K562 (cell line): ENCODE results near the gene C16orf95. TPM values are rescaled to one million over a fixed set of nuclear protein-coding genes. Genes with fewer than 3 reads are reported as not detected.

ENCODE experiments used
- CBX8 ChIP-seq: fragments of 200-600 bp; sonication (generic); IDR thresholded peaks from 2 replicates; pipeline ENCODE4 v1.6.1; 2012; ENCODE audit warnings: borderline replicate concordance, mixed run types, low read depth, mild to moderate bottlenecking, moderate library complexity, mixed read lengths, low read length, control low read depth, inconsistent platforms; ENCODE audit not compliant: poor library complexity, severe bottlenecking; ENCODE audit errors: extremely low read depth
- CHD2 ChIP-seq: IDR thresholded peaks from 2 replicates; pipeline ENCODE4 v1.6.1; 2011; ENCODE audit warnings: low read depth, low read length
- GABPA ChIP-seq: fragments of 200-800 bp; sonication (Bioruptor generic); conservative IDR thresholded peaks from 2 replicates; pipeline ENCODE4 v1.6.1; 2016; ENCODE audit warnings: low read depth, missing genetic modification characterization, missing compliant biosample characterization
- GTF2A2 ChIP-seq: IDR thresholded peaks from 2 replicates; pipeline ENCODE4 v1.6.1; 2016; ENCODE audit warnings: mild to moderate bottlenecking, missing genetic modification characterization, missing compliant biosample characterization
- HES1 ChIP-seq: fragments of 450-650 bp; IDR thresholded peaks from 2 replicates; pipeline ENCODE4 v1.6.1; 2016; ENCODE audit warnings: low read depth, mild to moderate bottlenecking, moderate library complexity
- HNRNPK ChIP-seq: fragments of 200-400 bp; formaldehyde crosslinking; IDR thresholded peaks from one replicate; pipeline ENCODE4 v1.6.1; 2018; ENCODE audit warnings: mild to moderate bottlenecking, low read depth, low read length; ENCODE audit not compliant: poor library complexity, severe bottlenecking
- HNRNPUL1 ChIP-seq: fragments of 200-400 bp; formaldehyde crosslinking; IDR thresholded peaks from 2 replicates; pipeline ENCODE4 v1.6.1; 2017; ENCODE audit warnings: low read length
- MAFK ChIP-seq: IDR thresholded peaks from 2 replicates; pipeline ENCODE4 v1.6.1; 2011; ENCODE audit warnings: low read length, improper control_type of control experiment
- POLR2B ChIP-seq: fragments of 450-650 bp; IDR thresholded peaks from 2 replicates; pipeline ENCODE4 v1.6.1; 2018; ENCODE audit warnings: low read depth; ENCODE audit not compliant: partially characterized antibody
- RBM17 ChIP-seq: fragments of 200-400 bp; formaldehyde crosslinking; IDR thresholded peaks from 2 replicates; pipeline ENCODE4 v1.6.1; 2017; ENCODE audit warnings: low read depth, mild to moderate bottlenecking, low read length, borderline replicate concordance
- RBM34 ChIP-seq: fragments of 200-400 bp; formaldehyde crosslinking; IDR thresholded peaks from 2 replicates; pipeline ENCODE4 v1.6.1; 2018; ENCODE audit warnings: low read length, borderline replicate concordance; ENCODE audit not compliant: insufficient read depth
- SMAD2 ChIP-seq: fragments of 150-350 bp; IDR thresholded peaks from 2 replicates; pipeline ENCODE4 v1.6.1; 2014; ENCODE audit warnings: low read depth, mild to moderate bottlenecking, low read length
- SREBF1 ChIP-seq: fragments of 150-350 bp; IDR thresholded peaks from 2 replicates; pipeline ENCODE4 v1.6.1; 2014; ENCODE audit warnings: antibody characterized with exemption, low read depth, low read length, borderline replicate concordance
- SRSF3 ChIP-seq: fragments of 200-400 bp; formaldehyde crosslinking; IDR thresholded peaks from 2 replicates; pipeline ENCODE4 v1.6.1; 2016; ENCODE audit warnings: mild to moderate bottlenecking, low read length, moderate library complexity; ENCODE audit not compliant: insufficient read depth
- STAT5B ChIP-seq: fragments of 250-450 bp; sonication (Bioruptor Pico); IDR thresholded peaks from 2 replicates; pipeline ENCODE4 v1.8.0; 2021; ENCODE audit warnings: mild to moderate bottlenecking, inconsistent platforms
- TAL1 ChIP-seq: fragments of 450-650 bp; IDR thresholded peaks from 2 replicates; pipeline ENCODE4 v1.6.1; 2016; ENCODE audit warnings: mild to moderate bottlenecking
- TFAM ChIP-seq: fragments of 250-450 bp; sonication (Bioruptor Pico); conservative IDR thresholded peaks from 2 replicates; pipeline ENCODE4 v1.5.0; 2021; ENCODE audit warnings: mild to moderate bottlenecking, moderate library complexity
- ZBED1 ChIP-seq: IDR thresholded peaks from 2 replicates; pipeline ENCODE4 v1.6.1; 2014
- ZKSCAN1 ChIP-seq: fragments of 150-350 bp; IDR thresholded peaks from 2 replicates; pipeline ENCODE4 v1.6.1; 2016; ENCODE audit warnings: low read depth, low read length
- ZNF609 ChIP-seq: sonication (generic); formaldehyde crosslinking; IDR thresholded peaks from 2 replicates; pipeline ENCODE4 v1.8.1; 2023; ENCODE audit warnings: missing genetic modification reagents, mild to moderate bottlenecking, borderline replicate concordance
- ZNF655 ChIP-seq: fragments of 250-450 bp; sonication (Bioruptor Pico); IDR thresholded peaks from 2 replicates; pipeline ENCODE4 v1.5.0; 2021
- polyA plus RNA-seq, 8 experiments: library from polyadenylated mRNA; depleted of rRNA in 4 of 8; stranded (reverse) in 5 of 8; unstranded in 3 of 8; fragments of >200 nt; fragmentation: Nextera tagmentation in 2 of 8; fragmentation: Illumina TruSeq in 1 of 8; extraction: Ambion mirVana in 2 of 8; extraction: Trizol in 1 of 8; gene quantifications; 2 replicates each; pipeline versions ENCODE4 v1.2.1 to v1.2.3, GENCODE V29; 2011 to 2014; ENCODE audit warnings: inconsistent platforms in 1 of 8, missing spikeins in 1 of 8
- total RNA-seq, 7 experiments: library from RNA; depleted of rRNA in 6 of 7; stranded (reverse); fragments of >200 nt in 6 of 7; fragmentation: Illumina TruSeq in 2 of 7; extraction: Trizol in 2 of 7; gene quantifications; 2 replicates each; pipeline versions ENCODE4 v1.2.1 to v1.2.3, GENCODE V29; 2011 to 2021; ENCODE audit warnings: low replicate concordance in 1 of 7
- TF ChIP-seq, protein P1 (sequence below): fragments of 250-450 bp; sonication (Bioruptor Pico); IDR thresholded peaks from 2 replicates; pipeline ENCODE4 v1.8.0; 2021; ENCODE audit warnings: moderate library complexity, mild to moderate bottlenecking, inconsistent platforms

C16orf95 gene
- total and polyA plus RNA-seq, 9 of the 15 experiments (the other 6 are each of a cell fraction or from before 2014, with no cell fraction given), result 6.5 to 20.5 (median 9.4) TPM

- no peak for TF ChIP-seq ZNF609 (CRISPR knock-in tag)
- TF ChIP-seq SMAD2, result no peak
- no peak for TF ChIP-seq TFAM (CRISPR knock-in tag)
- peak; percentile 22; the same call in 1 of the 2 replicates for TF ChIP-seq ZKSCAN1
- no peak for TF ChIP-seq RBM17
- no peak for TF ChIP-seq CBX8
- no peak for TF ChIP-seq RBM34
- no peak for TF ChIP-seq ZNF655
- TF ChIP-seq HNRNPUL1, result no peak
- TF ChIP-seq SRSF3, result no peak
- TF ChIP-seq SREBF1, result no peak
- no peak for TF ChIP-seq ZBED1
- TF ChIP-seq STAT5B (CRISPR knock-in tag), result no peak
- TF ChIP-seq POLR2B, result no peak
- 0 out of 2 replicates have a peak, but pooled peaks have one; percentile 15 for TF ChIP-seq CHD2
- TF ChIP-seq MAFK, result no peak
- TF ChIP-seq HES1, result no peak
- TF ChIP-seq, protein P1, sequence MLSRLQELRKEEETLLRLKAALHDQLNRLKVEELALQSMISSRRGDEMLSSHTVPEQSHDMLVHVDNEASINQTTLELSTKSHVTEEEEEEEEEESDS (CRISPR knock-in tag), result no peak
- TF ChIP-seq GABPA, result no peak; the same call in 1 of the 2 replicates
- no peak for TF ChIP-seq GTF2A2 (tag)
- no peak for TF ChIP-seq TAL1
- TF ChIP-seq HNRNPK, result no peak
These were observed 11.4 kb downstream of the C16orf95 start (continued) for GRCh38 chr16:87305505-87306391.
